PFSK-1 (cell line): ENCODE measurements around the gene ACSF3.

Source experiments
- FOXP2 ChIP-seq: optimal IDR thresholded peaks from 2 replicates; pipeline ENCODE3; 2011; ENCODE audit warnings: borderline replicate concordance, control low read depth, inconsistent platforms; ENCODE audit not compliant: insufficient read depth; ENCODE audit errors: extremely low read length, extremely low read depth
- POLR2AphosphoS5 ChIP-seq: IDR thresholded peaks from 2 replicates; pipeline ENCODE4 v1.6.1; 2012; ENCODE audit warnings: low read depth, mild to moderate bottlenecking, control low read depth, low read length, moderate library complexity
- REST ChIP-seq, 2 experiments: IDR thresholded peaks; 2 replicates each; pipeline versions ENCODE4 v1.6.1 to v1.8.0; 2011 to 2012; ENCODE audit warnings: low read depth in 2 of 2, low read length in 2 of 2, control low read depth in 1 of 2, inconsistent platforms in 1 of 2, mild to moderate bottlenecking in 1 of 2, moderate library complexity in 1 of 2; ENCODE audit not compliant: insufficient read depth in 1 of 2

DNA sequence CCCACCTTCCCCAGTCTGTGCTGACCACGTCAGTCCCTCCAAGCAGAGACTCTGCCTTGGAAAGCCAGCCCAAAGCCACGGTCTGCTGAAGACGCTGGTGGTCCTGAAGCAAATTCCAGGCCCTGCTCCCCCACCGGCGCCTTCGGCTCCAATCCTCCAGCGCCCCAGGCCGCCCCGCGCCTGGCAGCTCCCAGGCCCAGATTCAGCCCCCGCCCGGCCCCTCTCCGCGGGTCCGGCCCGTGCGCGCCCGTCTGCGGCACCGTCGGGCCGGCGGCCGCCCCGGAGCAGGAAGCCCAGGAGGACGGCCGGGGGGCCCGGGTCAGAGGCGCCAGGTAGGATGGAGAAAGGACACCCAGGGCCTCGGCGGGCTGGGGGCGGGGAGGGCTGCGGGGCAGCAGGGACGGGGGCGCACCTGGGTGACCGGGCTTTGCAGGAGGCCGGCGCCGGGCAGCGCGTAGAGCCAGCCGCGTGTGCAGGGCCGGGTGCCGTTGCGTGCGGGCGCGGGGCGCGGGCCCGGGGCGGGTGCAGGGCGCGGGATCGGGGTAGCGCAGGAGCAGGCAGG is 107.3 kb downstream of the ACSF3 start:
- TF ChIP-seq REST (IDR thresholded peaks at IDR 0.05; ENCODE audit: insufficient read depth in 1 of 2, low read depth in 2 of 2, low read length in 2 of 2), result no peak
- TF ChIP-seq POLR2AphosphoS5, result no peak
- TF ChIP-seq FOXP2, result no peak
